GM23248 (cell line): ENCODE results near the gene LRRFIP1. TPM values are rescaled to one million over a fixed set of nuclear protein-coding genes. Genes with fewer than 3 reads are reported as not detected.

Source experiments
- DNase-seq: peaks from one replicate; pipeline ENCODE4 v3.0.0-alpha.2; 2015
- H2AFZ ChIP-seq: fragments of 200-600 bp; sonication (generic); 2 replicates; pipeline ENCODE4 v1.6.1; 2016; ENCODE audit warnings: antibody characterized with exemption
- H3F3A ChIP-seq: fragments of 200-600 bp; sonication (generic); 2 replicates; pipeline ENCODE4 v1.6.1; 2016; ENCODE audit warnings: mild to moderate bottlenecking, antibody characterized with exemption, mixed run types; ENCODE audit not compliant: insufficient read depth
- H3K27ac ChIP-seq: fragments of 200-600 bp; sonication (generic); 2 replicates; pipeline ENCODE4 v1.5.1; 2016; ENCODE audit warnings: mild to moderate bottlenecking
- H3K27me3 ChIP-seq: fragments of 200-600 bp; sonication (generic); replicated peaks from 2 replicates; pipeline ENCODE4 v1.6.1; 2016; ENCODE audit warnings: mild to moderate bottlenecking; ENCODE audit not compliant: insufficient read depth
- H3K36me3 ChIP-seq: fragments of 200-600 bp; sonication (generic); 2 replicates; pipeline ENCODE4 v1.6.1; 2016; ENCODE audit warnings: low read depth, mild to moderate bottlenecking
- H3K4me1 ChIP-seq: fragments of 200-600 bp; sonication (generic); 2 replicates; pipeline ENCODE4 v1.6.1; 2016; ENCODE audit warnings: mild to moderate bottlenecking; ENCODE audit not compliant: insufficient read depth
- H3K4me2 ChIP-seq: fragments of 200-600 bp; sonication (generic); one replicate; pipeline ENCODE4 v1.6.1; 2016; ENCODE audit warnings: mild to moderate bottlenecking; ENCODE audit not compliant: unreplicated experiment
- H3K4me3 ChIP-seq: fragments of 200-600 bp; sonication (generic); 2 replicates; pipeline ENCODE4 v1.5.1; 2016; ENCODE audit warnings: mild to moderate bottlenecking
- H3K79me2 ChIP-seq: fragments of 200-600 bp; sonication (generic); 2 replicates; pipeline ENCODE4 v1.6.1; 2016; ENCODE audit warnings: mild to moderate bottlenecking; ENCODE audit not compliant: insufficient read depth
- H3K9ac ChIP-seq: fragments of 200-600 bp; sonication (generic); 2 replicates; pipeline ENCODE4 v1.6.1; 2016; ENCODE audit warnings: mild to moderate bottlenecking
- H3K9me2 ChIP-seq: fragments of 200-600 bp; sonication (generic); 2 replicates; pipeline ENCODE4 v1.6.1; 2016; ENCODE audit warnings: mixed run types, mild to moderate bottlenecking, moderate library complexity; ENCODE audit not compliant: insufficient read depth
- H3K9me3 ChIP-seq: fragments of 200-600 bp; sonication (generic); one replicate; pipeline ENCODE4 v1.6.1; 2017; ENCODE audit warnings: low read depth
- H4K20me1 ChIP-seq: fragments of 200-600 bp; sonication (generic); 2 replicates; pipeline ENCODE4 v1.6.0; 2016; ENCODE audit not compliant: insufficient read depth
- EZH2 ChIP-seq: fragments of 200-600 bp; sonication (generic); IDR thresholded peaks from 2 replicates; pipeline ENCODE4 v1.6.1; 2018; ENCODE audit warnings: antibody characterized with exemption, mild to moderate bottlenecking; ENCODE audit not compliant: insufficient read depth, poor library complexity, severe bottlenecking
- EZH2phosphoT487 ChIP-seq: fragments of 200-600 bp; sonication (generic); IDR thresholded peaks from 2 replicates; pipeline ENCODE4 v1.6.1; 2018; ENCODE audit warnings: antibody characterized with exemption, moderate library complexity, mild to moderate bottlenecking, low read depth; ENCODE audit not compliant: insufficient read depth
- WGBS, 2 experiments: methylation state at CpG; one replicate each; pipeline ENCODE4 v1.1.6; 2015 to 2017; ENCODE audit warnings: low lambda C conversion rate in 2 of 2, low coverage in 1 of 2; ENCODE audit errors: missing lambda C conversion rate in 2 of 2; 5-methylcytosine and 5-hydroxymethylcytosine counted together
- in situ Hi-C: fragments of 300-500 bp; cut with MboI; formaldehyde crosslinking; loops from 2 replicates; pipeline ENCODE4 v1.15.0; 2020
- polyA plus RNA-seq: library from polyadenylated mRNA; unstranded; fragments of >200 nt; fragmentation: Nextera tagmentation; extraction: Ambion mirVana; gene quantifications from 2 replicates; pipeline ENCODE4 v1.2.1, GENCODE V29; 2016
- total RNA-seq: library from RNA; depleted of rRNA; stranded (reverse); fragments of >200 nt; shearing (Covaris generic); gene quantifications from 2 replicates; pipeline ENCODE4 v1.2.3, GENCODE V29; 2014

LRRFIP1 gene
- total and polyA plus RNA-seq, 2 experiments from 2014 or later, result 84.4 to 159 TPM

DNA sequence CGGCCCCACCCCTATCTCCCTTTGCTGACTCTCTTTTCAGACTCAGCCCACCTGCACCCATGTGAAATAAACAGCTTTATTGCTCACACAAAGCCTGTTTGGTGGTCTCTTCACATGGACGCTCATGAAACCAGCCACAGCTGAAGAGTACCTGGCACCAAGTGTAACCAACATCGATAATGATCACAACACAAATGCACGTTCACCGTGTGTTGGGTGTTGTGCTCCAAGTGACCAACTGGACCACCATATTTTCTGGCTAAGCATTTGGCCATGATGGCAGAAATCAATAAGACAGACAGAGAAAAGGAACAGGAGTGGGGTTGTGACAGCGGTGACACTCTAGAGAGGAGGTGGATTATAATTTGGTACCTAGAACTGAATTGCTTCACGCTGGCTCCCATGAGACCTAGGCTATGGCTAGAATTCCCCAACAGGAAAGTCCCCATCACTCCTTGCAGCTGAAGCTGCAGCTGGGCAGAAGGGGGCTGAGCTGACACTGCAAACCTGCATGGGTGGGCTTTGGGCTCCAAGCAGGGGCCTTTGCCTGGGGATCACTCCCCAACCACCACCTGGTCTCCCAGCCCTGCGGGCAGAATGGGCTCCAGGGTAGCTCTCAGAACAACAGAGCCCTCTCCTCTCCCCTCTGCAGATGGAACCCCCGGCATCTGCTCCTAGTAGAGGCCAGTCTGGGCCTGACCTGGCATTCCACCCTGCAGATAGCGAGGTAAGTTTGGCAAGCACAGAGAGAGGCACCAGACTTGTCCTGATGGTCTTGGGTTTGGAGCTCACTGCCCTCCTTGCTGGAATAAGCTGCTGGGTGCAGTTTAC lies 14.6 kb upstream of the LRRFIP1 start:
- TF ChIP-seq EZH2, result no peak
- no peak for TF ChIP-seq EZH2phosphoT487
- H3K27ac ChIP-seq, result no peak overlapping the region
- no peaks in the 10 kb centered on the region for H3K36me3 ChIP-seq
- no peak overlapping the region for H2AFZ ChIP-seq
- DNase-seq, result no peak
- H3K9me2 ChIP-seq, result no peaks in the 10 kb centered on the region
- H3K4me3 ChIP-seq, result no peak overlapping the region
- no peaks in the 10 kb centered on the region for H4K20me1 ChIP-seq
- H3K4me2 ChIP-seq, result no peak overlapping the region
- H3K27me3 ChIP-seq, result no peaks in the 10 kb centered on the region
- H3K4me1 ChIP-seq, result peaks cover 24% of the 10 kb centered on the region
- H3K79me2 ChIP-seq, result no peaks in the 10 kb centered on the region
- H3K9ac ChIP-seq, result no peak overlapping the region
- 90 to 95% methylated on average over 10 of the region's 10 CpGs for WGBS, 2 experiments
- in situ Hi-C loops, result no loop called here
- peaks cover 39% of the 10 kb centered on the region for H3F3A ChIP-seq
- H3K9me3 ChIP-seq, result no peaks in the 10 kb centered on the region

DNA sequence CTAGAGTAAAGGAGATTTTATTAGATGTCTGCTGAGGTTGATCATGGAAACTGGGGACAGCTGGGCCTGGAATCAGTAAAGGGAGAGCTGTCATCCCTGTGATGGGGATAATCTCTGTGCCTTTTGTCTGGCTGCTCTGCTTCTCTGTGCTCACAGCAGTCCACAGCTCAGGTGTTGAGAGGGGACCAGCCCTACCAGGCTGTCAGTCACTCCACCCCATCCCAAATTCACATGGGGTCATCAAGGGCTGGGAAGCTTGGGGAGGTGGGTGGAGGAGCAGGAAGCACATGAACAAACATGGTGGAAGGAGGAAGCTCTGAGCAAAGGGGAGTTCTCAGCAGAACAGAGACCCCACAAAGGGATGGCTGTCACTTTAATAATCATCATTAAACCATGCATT lies 13.7 kb upstream of the LRRFIP1 start:
- in situ Hi-C loops, result no loop called here
- Histone ChIP-seq H2AFZ (no peak overlapping the region), H3K9ac (no peak overlapping the region), H3K36me3 (no peaks in the 10 kb centered on the region), H4K20me1 (no peaks in the 10 kb centered on the region), H3K4me2 (no peak overlapping the region), H3F3A (peaks cover 47% of the 10 kb centered on the region), H3K4me1 (peaks cover 31% of the 10 kb centered on the region), H3K27me3 (no peaks in the 10 kb centered on the region), H3K27ac (no peak overlapping the region), H3K4me3 (no peak overlapping the region), H3K9me3 (no peaks in the 10 kb centered on the region), H3K79me2 (no peaks in the 10 kb centered on the region), H3K9me2 (no peaks in the 10 kb centered on the region)
- TF ChIP-seq EZH2phosphoT487 (no peak), EZH2 (no peak)
- DNase-seq, result no peak

DNA sequence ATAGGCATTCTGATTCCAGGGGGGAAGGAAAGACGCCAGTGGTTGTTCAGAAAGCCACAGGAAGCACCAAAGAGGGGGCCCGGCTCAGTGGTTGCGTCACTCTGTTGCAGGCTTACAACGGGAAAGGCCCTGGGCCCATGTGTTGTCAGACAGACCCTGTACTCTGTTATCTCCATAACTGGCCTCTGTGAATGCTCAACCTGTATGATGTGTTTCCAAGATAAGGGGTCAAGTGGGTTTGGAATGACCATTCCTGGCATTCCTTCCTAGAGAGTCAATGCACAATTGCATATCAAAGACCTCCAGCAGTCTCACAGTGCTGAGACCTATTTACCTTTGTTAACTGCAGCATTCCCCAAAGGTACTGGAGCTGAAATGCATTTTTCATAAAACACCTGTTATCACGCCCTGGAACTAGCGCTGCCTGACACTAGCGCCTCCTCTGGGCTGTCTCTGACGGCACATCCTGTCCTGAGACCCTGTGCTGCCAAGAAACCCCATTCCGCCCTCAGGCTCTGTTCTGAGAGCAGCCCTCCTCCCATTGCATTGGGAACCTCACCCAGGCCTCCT lies 13.2 kb upstream of the LRRFIP1 start:
- no peaks in the 10 kb centered on the region for H4K20me1 ChIP-seq
- H3K4me2 ChIP-seq, result no peak overlapping the region
- H3K4me1 ChIP-seq, result peaks cover 35% of the 10 kb centered on the region

DNA sequence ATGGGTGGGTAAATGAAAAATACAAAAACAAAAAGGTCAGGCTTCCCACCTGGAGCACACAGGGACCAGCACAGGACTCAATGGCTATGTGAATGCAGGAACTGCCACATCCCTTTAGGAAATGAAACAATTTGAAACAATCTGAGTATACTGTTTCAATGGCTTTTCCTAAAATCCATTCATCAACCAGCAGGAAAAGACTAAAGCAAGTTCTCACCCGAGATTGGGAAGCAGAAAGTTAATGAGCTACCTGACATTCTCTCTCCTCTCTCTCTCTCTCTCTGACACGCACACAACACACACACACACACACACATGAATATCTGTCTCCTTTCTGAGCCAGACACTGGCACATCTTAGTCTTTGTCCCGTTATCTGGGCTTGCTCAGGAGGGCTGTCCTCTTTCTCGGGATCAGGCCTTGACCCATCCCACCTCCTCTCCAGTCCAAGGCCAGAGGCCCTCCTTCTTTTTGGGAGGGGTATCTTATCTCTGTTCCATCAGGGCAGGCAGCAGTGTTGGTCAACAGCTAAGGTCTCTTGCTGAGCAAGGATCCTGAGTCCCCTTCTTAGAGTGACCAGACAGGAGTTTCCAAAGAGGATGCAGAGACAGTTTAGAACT lies 11.6 kb upstream of the LRRFIP1 start:
- Histone ChIP-seq H3K4me2 (peak overlapping the region; percentile 54), H2AFZ (peak overlapping the region; percentile 58), H3K79me2 (no peaks in the 10 kb centered on the region), H3K9me2 (no peaks in the 10 kb centered on the region), H3K9ac (peak overlapping the region; percentile 55), H3K27ac (peak overlapping the region; percentile 81), H3K27me3 (no peaks in the 10 kb centered on the region), H3K4me1 (peaks cover 35% of the 10 kb centered on the region), H3K4me3 (0 out of 2 replicates have a peak overlapping the region, but pooled peaks have one; percentile 13), H4K20me1 (no peaks in the 10 kb centered on the region), H3K9me3 (no peaks in the 10 kb centered on the region), H3K36me3 (no peaks in the 10 kb centered on the region), H3F3A (peaks cover 53% of the 10 kb centered on the region)
- in situ Hi-C loops, result no loop called here
- TF ChIP-seq EZH2phosphoT487 (no peak), EZH2 (no peak)
- no peak for DNase-seq
- WGBS, 2 experiments, result 35 to 36% methylated on average over 4 of the region's 4 CpGs

More for the DNA sequence above, 13.2 kb upstream of the LRRFIP1 start:
- TF ChIP-seq EZH2phosphoT487 (no peak), EZH2 (no peak)
- no peak for DNase-seq
- Histone ChIP-seq H3K9me3 (no peaks in the 10 kb centered on the region), H3K27me3 (no peaks in the 10 kb centered on the region), H3K27ac (no peak overlapping the region), H3K9ac (no peak overlapping the region), H3K9me2 (no peaks in the 10 kb centered on the region), H3K4me3 (no peak overlapping the region), H3K79me2 (no peaks in the 10 kb centered on the region), H3K36me3 (no peaks in the 10 kb centered on the region), H2AFZ (no peak overlapping the region), H3F3A (peaks cover 52% of the 10 kb centered on the region)
- WGBS, 2 experiments, result 86 to 87% methylated on average over 9 of the region's 9 CpGs
- in situ Hi-C loops, result no loop called here
